MCF 10A (cell line): Measurements from ENCODE around the gene DMXL2. TPM values are rescaled to one million over a fixed set of nuclear protein-coding genes. Genes with fewer than 3 reads are reported as not detected.

ENCODE experiments used
- BruUV-seq: library from RNA; stranded (reverse); fragments of 400-500 nt; replicated peaks from 2 replicates; lab custom pipeline; 2021; lab: Mats Ljungman, UMichigan
- CTCF ChIA-PET: fragments of 300-600 bp; sonication (Branson Sonifier 250); formaldehyde crosslinking; extraction: SDS; loops from one replicate; lab custom pipeline; 2021; ENCODE audit warnings: antibody characterized with exemption, inconsistent platforms; lab: Yijun Ruan, JAX
- POLR2A ChIA-PET: fragments of 300-600, 350-650 bp; sonication (Branson Sonifier 250); formaldehyde crosslinking; extraction: SDS; loops from one replicate; lab custom pipeline; 2020; ENCODE audit warnings: antibody characterized with exemption, inconsistent platforms; lab: Yijun Ruan, JAX
- DNase-seq: peaks from one replicate; pipeline ENCODE4 v3.0.0-alpha.2; 2018; ENCODE audit not compliant: unreplicated experiment
- H3K27ac Mint-ChIP-seq: one replicate; pipeline ENCODE4 v1.8.0; 2022; ENCODE audit warnings: mild to moderate bottlenecking, low read depth, mixed read lengths; ENCODE audit not compliant: unreplicated experiment
- H3K27me3 Mint-ChIP-seq: one replicate; pipeline ENCODE4 v1.8.0; 2022; ENCODE audit warnings: mixed read lengths; ENCODE audit not compliant: insufficient read depth, unreplicated experiment
- H3K36me3 Mint-ChIP-seq: one replicate; pipeline ENCODE4 v1.8.0; 2022; ENCODE audit warnings: mild to moderate bottlenecking, moderate library complexity, mixed read lengths; ENCODE audit not compliant: insufficient read depth, unreplicated experiment
- H3K4me1 Mint-ChIP-seq: one replicate; pipeline ENCODE4 v1.8.0; 2022; ENCODE audit warnings: mixed read lengths; ENCODE audit not compliant: insufficient read depth, unreplicated experiment
- H3K4me3 Mint-ChIP-seq: one replicate; pipeline ENCODE4 v1.8.0; 2022; ENCODE audit warnings: mild to moderate bottlenecking, moderate library complexity, mixed read lengths; ENCODE audit not compliant: unreplicated experiment
- H3K9me3 Mint-ChIP-seq: one replicate; pipeline ENCODE4 v1.8.0; 2022; ENCODE audit warnings: mixed read lengths; ENCODE audit not compliant: unreplicated experiment
- CTCF ChIP-seq: fragments of 200-600 bp; IDR thresholded peaks from one replicate; pipeline ENCODE4 v1.8.0; 2022; ENCODE audit warnings: antibody characterized with exemption, mild to moderate bottlenecking; ENCODE audit not compliant: unreplicated experiment
- intact Hi-C: fragments of 100-400 bp; cut with micrococcal nuclease; formaldehyde crosslinking; loops from 2 replicates; pipeline ENCODE4 v1.14.1; 2022
- total RNA-seq: library from RNA; stranded (reverse); gene quantifications from 2 replicates; pipeline ENCODE4 v1.2.3, GENCODE V29; 2022

The DMXL2 gene
- total RNA-seq, 1 experiment from 2014 or later: 13.6 TPM

GRCh38 chr15:51444807-51445206 is 177.8 kb downstream of the DMXL2 start:
- POLR2A ChIA-PET: interaction anchor here (0.6 kb wide), 1 partner anchor 12 kb away, joined by 3 read pairs; no protein-coding TSS in a partner anchor
- Mint-ChIP-seq H3K27ac (no peak overlapping the region), H3K36me3 (peaks cover 19% of the 10 kb centered on the region), H3K27me3 (no peaks in the 10 kb centered on the region), H3K9me3 (peaks cover 9% of the 10 kb centered on the region), H3K4me1 (peaks cover 7% of the 10 kb centered on the region), H3K4me3 (no peak overlapping the region)
- no peak for TF ChIP-seq CTCF
- no peak for DNase-seq
- intact Hi-C loops: no loop called here
- CTCF ChIA-PET: interaction anchor here (0.7 to 1.2 kb wide), 2 partner anchors 62 to 284 kb away, joined by 3 to 4 read pairs; no protein-coding TSS in a partner anchor
- BruUV-seq: no TSS peak

GRCh38 chr15:51444112-51444511 is 178.5 kb downstream of the DMXL2 start:
- peaks cover 12% of the 10 kb centered on the region for H3K36me3 Mint-ChIP-seq
- no peak for DNase-seq
- no peaks in the 10 kb centered on the region for H3K4me1 Mint-ChIP-seq
- TF ChIP-seq CTCF: no peak
- no TSS peak for BruUV-seq
- ChIA-PET CTCF (no interaction called here), POLR2A (no interaction called here)
- no peaks in the 10 kb centered on the region for H3K27me3 Mint-ChIP-seq
- no peak overlapping the region for H3K27ac Mint-ChIP-seq
- intact Hi-C loops: no loop called here
- peaks cover 9% of the 10 kb centered on the region for H3K9me3 Mint-ChIP-seq
- H3K4me3 Mint-ChIP-seq: no peak overlapping the region

GRCh38 chr15:51443282-51443914 is 179.2 kb downstream of the DMXL2 start:
- H3K4me3 Mint-ChIP-seq: no peak overlapping the region
- H3K4me1 Mint-ChIP-seq: no peaks in the 10 kb centered on the region
- DNase-seq: no peak
- no peaks in the 10 kb centered on the region for H3K27me3 Mint-ChIP-seq
- peaks cover 16% of the 10 kb centered on the region for H3K9me3 Mint-ChIP-seq
- CTCF ChIA-PET: no interaction called here
- peaks cover 10% of the 10 kb centered on the region for H3K36me3 Mint-ChIP-seq
- intact Hi-C loops: no loop called here
- no peak overlapping the region for H3K27ac Mint-ChIP-seq
- POLR2A ChIA-PET: no interaction called here
- no peak for TF ChIP-seq CTCF
- no TSS peak for BruUV-seq

- H3K9me3 Mint-ChIP-seq: peaks cover 18% of the 10 kb centered on the region
- H3K4me3 Mint-ChIP-seq: no peak overlapping the region
- DNase-seq: no peak
- CTCF ChIA-PET: no interaction called here
- no peak overlapping the region for H3K27ac Mint-ChIP-seq
- BruUV-seq: no TSS peak
- H3K27me3 Mint-ChIP-seq: no peaks in the 10 kb centered on the region
- TF ChIP-seq CTCF: no peak
- no peaks in the 10 kb centered on the region for H3K4me1 Mint-ChIP-seq
- intact Hi-C loops: no loop called here
- POLR2A ChIA-PET: no interaction called here
- H3K36me3 Mint-ChIP-seq: no peaks in the 10 kb centered on the region
These were observed 184.0 kb downstream of the DMXL2 start for GRCh38 chr15:51438526-51438925.
